ENCODE results near the gene SMURF1.

DNA sequence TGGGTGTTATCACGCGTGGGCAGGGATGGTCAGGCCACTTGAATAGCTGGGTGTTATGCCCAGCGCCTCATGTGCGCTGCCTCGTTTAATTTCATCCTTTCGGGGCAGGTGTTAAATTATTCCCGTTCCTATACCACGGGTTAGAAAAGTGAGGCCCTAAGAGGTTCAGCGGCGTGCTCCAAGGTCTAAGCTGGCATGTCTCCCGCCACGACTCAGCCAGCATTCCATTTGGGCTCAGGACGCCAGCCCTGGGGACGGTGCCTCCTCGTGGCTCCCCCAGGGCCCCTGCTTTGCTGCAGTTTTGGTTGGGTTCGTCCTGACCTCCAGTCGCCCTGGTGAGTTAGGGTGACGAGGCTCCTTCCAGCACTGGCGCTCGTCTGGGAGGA, 141.1 kb downstream of the SMURF1 start:
- no peak for TF ChIP-seq POLR2AphosphoS5 (IDR thresholded peaks at IDR 0.05; ENCODE audit: low read depth, low read length)
- no peak for TF ChIP-seq POLR2A (IDR thresholded peaks at IDR 0.05; ENCODE audit: low read depth, low read length)
- no peak for TF ChIP-seq TAF1 (IDR thresholded peaks at IDR 0.05; ENCODE audit: borderline replicate concordance, low read depth, low read length)
